K562 (cell line): ENCODE data around the gene BTD. TPM values are rescaled to one million over a fixed set of nuclear protein-coding genes. Genes with fewer than 3 reads are reported as not detected.

Source experiments
- ATAC-seq: fragments of 200-7000 bp; cut with Tn5 transposase; 3 replicates; pipeline ENCODE4 v1.9.1; 2020; ENCODE audit warnings: moderate library complexity
- BruUV-seq: library from RNA; stranded (reverse); fragments of 400-500 nt; replicated peaks from 2 replicates; lab custom pipeline; 2021; lab: Mats Ljungman, UMichigan
- CTCF ChIA-PET: fragments of 300-600 bp; formaldehyde crosslinking; extraction: SDS; loops from one replicate; lab custom pipeline; 2021; ENCODE audit warnings: low intra/inter-chr PET ratio; lab: Yijun Ruan, JAX
- POLR2A ChIA-PET: fragments of 300-600, 350-650 bp; sonication (Branson Sonifier 250); formaldehyde crosslinking; extraction: SDS; loops from one replicate; lab custom pipeline; 2021; ENCODE audit warnings: antibody characterized with exemption, inconsistent platforms; lab: Yijun Ruan, JAX
- DNase-seq, 4 experiments: peaks; one replicate each; pipeline versions ENCODE4 v3.0.0 to v3.0.0-alpha.2; 2011 to 2018; ENCODE audit warnings: low spot score in 3 of 4, mixed read lengths in 3 of 4; ENCODE audit errors: extremely low read depth in 1 of 4
- FAIRE-seq: peaks from 2 replicates; lab custom pipeline; 2011; peaks lifted over from hg19 to GRCh38; lab: Jason Lieb, UNC
- H2AFZ ChIP-seq: 2 replicates; pipeline ENCODE4 v1.6.0; 2011; ENCODE audit warnings: low read depth, low read length, control low read depth, inconsistent platforms
- H3K27ac ChIP-seq: fragments of 200-600 bp; 3 replicates; pipeline ENCODE4 v1.8.0; 2011; ENCODE audit warnings: low read depth, mild to moderate bottlenecking, control low read depth, inconsistent platforms, low read length, moderate library complexity, mixed read lengths; ENCODE audit errors: extremely low read depth
- H3K27me3 ChIP-seq, 2 experiments: fragments of 300-600 bp in 1 of 2; 2 replicates in 1 of 2; 3 replicates in 1 of 2; pipeline versions ENCODE4 v1.6.0 to v1.8.0; 2011; ENCODE audit warnings: inconsistent platforms in 2 of 2, low read length in 2 of 2, mild to moderate bottlenecking in 1 of 2, mixed read lengths in 1 of 2, moderate library complexity in 1 of 2; ENCODE audit not compliant: control insufficient read depth in 2 of 2, insufficient read depth in 2 of 2
- H3K36me3 ChIP-seq: fragments of 300-600 bp; 3 replicates; pipeline ENCODE4 v1.8.0; 2011; ENCODE audit warnings: mild to moderate bottlenecking, low read length, inconsistent platforms; ENCODE audit not compliant: control insufficient read depth, insufficient read depth
- H3K4me1 ChIP-seq, 2 experiments: fragments of 200-600 bp in 1 of 2; replicated peaks in 1 of 2; 2 replicates in 1 of 2; 3 replicates in 1 of 2; pipeline versions ENCODE4 v1.5.1 to v1.8.0; 2011; ENCODE audit warnings: inconsistent platforms in 2 of 2, low read length in 2 of 2, mild to moderate bottlenecking in 1 of 2, mixed read lengths in 1 of 2, moderate library complexity in 1 of 2; ENCODE audit not compliant: control insufficient read depth in 2 of 2, insufficient read depth in 2 of 2
- H3K4me2 ChIP-seq: 2 replicates; pipeline ENCODE4 v1.6.1; 2011; ENCODE audit warnings: low read length, control low read depth, inconsistent platforms, mixed read lengths; ENCODE audit not compliant: insufficient read depth
- H3K4me3 ChIP-seq: fragments of 200-600 bp; sonication (generic), shearing (Covaris generic); 2 replicates; pipeline ENCODE4 v1.5.1; 2016; ENCODE audit warnings: control low read depth, inconsistent platforms
- H3K79me2 ChIP-seq: fragments of 200-600 bp; 3 replicates; pipeline ENCODE4 v1.8.0; 2011; ENCODE audit warnings: low read length, inconsistent platforms; ENCODE audit not compliant: control insufficient read depth, insufficient read depth
- H3K9ac ChIP-seq, 2 experiments: 2 replicates each; pipeline versions ENCODE4 v1.6.0 to v1.6.1; 2011; ENCODE audit warnings: low read depth in 2 of 2, low read length in 2 of 2, control low read depth in 1 of 2, inconsistent platforms in 1 of 2, mild to moderate bottlenecking in 1 of 2, mixed read lengths in 1 of 2; ENCODE audit not compliant: insufficient read depth in 1 of 2
- H3K9me1 ChIP-seq: one replicate; pipeline ENCODE4 v1.6.0; 2011; ENCODE audit warnings: inconsistent platforms, mild to moderate bottlenecking, low read length, moderate library complexity; ENCODE audit not compliant: control insufficient read depth, insufficient read depth
- H3K9me3 ChIP-seq: replicated peaks from 2 replicates; pipeline ENCODE4 v1.5.1; 2011; ENCODE audit warnings: low read depth, low read length, inconsistent platforms; ENCODE audit not compliant: control insufficient read depth, insufficient read depth
- H4K20me1 ChIP-seq: replicated peaks from 2 replicates; pipeline ENCODE4 v1.6.1; 2011; ENCODE audit warnings: low read length, inconsistent platforms, mixed read lengths; ENCODE audit not compliant: control insufficient read depth, insufficient read depth
- ADNP ChIP-seq: fragments of 200-800 bp; sonication (Bioruptor generic); IDR thresholded peaks from 2 replicates; pipeline ENCODE4 v1.6.1; 2016; ENCODE audit warnings: missing genetic modification characterization, missing compliant biosample characterization
- ATF6 ChIP-seq: sonication (generic); formaldehyde crosslinking; IDR thresholded peaks from 2 replicates; pipeline ENCODE4 v1.4.0; 2020; ENCODE audit warnings: mild to moderate bottlenecking, missing genetic modification reagents
- CEBPZ ChIP-seq: fragments of 150-350 bp; IDR thresholded peaks from 2 replicates; pipeline ENCODE4 v1.6.1; 2014; ENCODE audit warnings: low read depth, mild to moderate bottlenecking, low read length, borderline replicate concordance
- KAT7 ChIP-seq: sonication (generic); formaldehyde crosslinking; IDR thresholded peaks from 2 replicates; pipeline ENCODE4 v1.8.0; 2022; ENCODE audit warnings: missing genetic modification reagents, mild to moderate bottlenecking, borderline replicate concordance
- MAFF ChIP-seq: IDR thresholded peaks from 2 replicates; pipeline ENCODE4 v1.6.1; 2012; ENCODE audit warnings: low read length, improper control_type of control experiment
- NBN ChIP-seq: fragments of 450-650 bp; IDR thresholded peaks from 2 replicates; pipeline ENCODE4 v1.6.1; 2016; ENCODE audit warnings: low read depth, mild to moderate bottlenecking
- NCOA1 ChIP-seq: fragments of 450-650 bp; IDR thresholded peaks from 2 replicates; pipeline ENCODE4 v1.6.1; 2016; ENCODE audit warnings: low read depth
- PBX2 ChIP-seq, 2 experiments: IDR thresholded peaks in 1 of 2; conservative IDR thresholded peaks in 1 of 2; 2 replicates each; pipeline ENCODE4 v1.6.1; 2016; ENCODE audit warnings: low read depth in 2 of 2, mild to moderate bottlenecking in 1 of 2, missing compliant biosample characterization in 1 of 2, missing genetic modification characterization in 1 of 2, moderate library complexity in 1 of 2
- U2AF2 ChIP-seq: fragments of 200-400 bp; formaldehyde crosslinking; optimal IDR thresholded peaks from 2 replicates; pipeline ENCODE3; 2017; ENCODE audit warnings: low read depth, mild to moderate bottlenecking, low read length
- ZBTB34 ChIP-seq: fragments of 250-450 bp; sonication (Bioruptor Pico); IDR thresholded peaks from 2 replicates; pipeline ENCODE4 v1.8.0; 2021; ENCODE audit warnings: mild to moderate bottlenecking, moderate library complexity
- ZNF57 ChIP-seq: fragments of 450-650 bp; formaldehyde crosslinking; IDR thresholded peaks from 2 replicates; pipeline ENCODE4 v1.4.0; 2020; ENCODE audit warnings: mild to moderate bottlenecking, moderate library complexity
- ZNF707 ChIP-seq: fragments of 250-450 bp; sonication (Bioruptor Pico); conservative IDR thresholded peaks from 2 replicates; pipeline ENCODE4 v1.8.0; 2022; ENCODE audit warnings: inconsistent platforms, mild to moderate bottlenecking, moderate library complexity
- WGBS: fragments of 100-300 bp; shearing (Covaris generic); methylation state at CpG from one replicate; pipeline ENCODE4 v1.1.6; 2016; ENCODE audit warnings: low coverage, mixed read lengths; ENCODE audit not compliant: insufficient coverage; ENCODE audit errors: missing lambda C conversion rate; 5-methylcytosine and 5-hydroxymethylcytosine counted together
- in situ Hi-C: fragments of 300-500 bp; cut with MboI; formaldehyde crosslinking; loops from 4 replicates; pipeline ENCODE4 v1.15.0; 2018; ENCODE audit warnings: inconsistent platforms, mixed read lengths
- intact Hi-C: fragments of 100-400 bp; cut with micrococcal nuclease; formaldehyde crosslinking; loops from 2 replicates; pipeline ENCODE4 v1.14.2; 2022
- polyA plus RNA-seq, 8 experiments: library from polyadenylated mRNA; depleted of rRNA in 4 of 8; stranded (reverse) in 5 of 8; unstranded in 3 of 8; fragments of >200 nt; fragmentation: Nextera tagmentation in 2 of 8; fragmentation: Illumina TruSeq in 1 of 8; extraction: Ambion mirVana in 2 of 8; extraction: Trizol in 1 of 8; gene quantifications; 2 replicates each; pipeline versions ENCODE4 v1.2.1 to v1.2.3, GENCODE V29; 2011 to 2014; ENCODE audit warnings: inconsistent platforms in 1 of 8, missing spikeins in 1 of 8
- total RNA-seq, 7 experiments: library from RNA; depleted of rRNA in 6 of 7; stranded (reverse); fragments of >200 nt in 6 of 7; fragmentation: Illumina TruSeq in 2 of 7; extraction: Trizol in 2 of 7; gene quantifications; 2 replicates each; pipeline versions ENCODE4 v1.2.1 to v1.2.3, GENCODE V29; 2011 to 2021; ENCODE audit warnings: low replicate concordance in 1 of 7

The BTD gene
- total and polyA plus RNA-seq, 9 of the 15 experiments (the other 6 are each of a cell fraction or from before 2014, with no cell fraction given): 6.6 to 26.2 (median 10.6) TPM

GRCh38 chr3:15679306-15679705, 77.8 kb downstream of the BTD start:
- intact Hi-C loops: no loop called here
- WGBS: 96% methylated on average over 5 of the region's 5 CpGs
- TF ChIP-seq CEBPZ (no peak), U2AF2 (no peak), ADNP (tag) (no peak), NBN (no peak), ZNF707 (CRISPR knock-in tag) (no peak), NCOA1 (no peak), ATF6 (CRISPR knock-in tag) (no peak), ZBTB34 (CRISPR knock-in tag) (no peak), KAT7 (CRISPR knock-in tag) (no peak), ZNF57 (CRISPR knock-in tag) (no peak), MAFF (no peak), PBX2 (CRISPR knock-in tag; IDR thresholded peaks at IDR 0.05; ENCODE audit: low read depth) (no peak), PBX2 (tag; conservative IDR thresholded peaks at IDR 0.05; ENCODE audit: low read depth) (no peak)

More at GRCh38 chr3:15679306-15679705, 77.8 kb downstream of the BTD start:
- Histone ChIP-seq H3K27ac (no peak overlapping the region), H3K27me3 (no peaks in the 10 kb centered on the region), H3K9ac (no peak overlapping the region), H4K20me1 (no peaks in the 10 kb centered on the region), H3K4me2 (no peak overlapping the region), H3K9me1 (no peaks in the 10 kb centered on the region), H3K4me1 (peaks cover 4 to 10% of the 10 kb centered on the region in 2 experiments; a peak in 2 of 5 replicates), H3K9me3 (no peaks in the 10 kb centered on the region), H2AFZ (no peak overlapping the region), H3K36me3 (peaks cover 71% of the 10 kb centered on the region), H3K79me2 (no peaks in the 10 kb centered on the region), H3K4me3 (no peak overlapping the region)
- ChIA-PET POLR2A (no interaction called here), CTCF (no interaction called here)
- in situ Hi-C loops: no loop called here
- ATAC-seq: no peak
- no peak for DNase-seq
- BruUV-seq: no TSS peak
- no peak for FAIRE-seq
